CD4-positive, alpha-beta T cell treated with Interferon alpha-2 for 1 hour (primary cell): ENCODE measurements around the gene TNFSF9.
"Not testable (repeated sequence)": the region's sequence is repeated elsewhere in the genome, so short reads cannot be mapped to it uniquely, and the experiment has no call there.

Source experiments
- DNase-seq, 2 donors: peaks; one replicate each; pipeline ENCODE4 v3.0.0-alpha.2; 2020 to 2022

The TNFSF9 gene

DNA sequence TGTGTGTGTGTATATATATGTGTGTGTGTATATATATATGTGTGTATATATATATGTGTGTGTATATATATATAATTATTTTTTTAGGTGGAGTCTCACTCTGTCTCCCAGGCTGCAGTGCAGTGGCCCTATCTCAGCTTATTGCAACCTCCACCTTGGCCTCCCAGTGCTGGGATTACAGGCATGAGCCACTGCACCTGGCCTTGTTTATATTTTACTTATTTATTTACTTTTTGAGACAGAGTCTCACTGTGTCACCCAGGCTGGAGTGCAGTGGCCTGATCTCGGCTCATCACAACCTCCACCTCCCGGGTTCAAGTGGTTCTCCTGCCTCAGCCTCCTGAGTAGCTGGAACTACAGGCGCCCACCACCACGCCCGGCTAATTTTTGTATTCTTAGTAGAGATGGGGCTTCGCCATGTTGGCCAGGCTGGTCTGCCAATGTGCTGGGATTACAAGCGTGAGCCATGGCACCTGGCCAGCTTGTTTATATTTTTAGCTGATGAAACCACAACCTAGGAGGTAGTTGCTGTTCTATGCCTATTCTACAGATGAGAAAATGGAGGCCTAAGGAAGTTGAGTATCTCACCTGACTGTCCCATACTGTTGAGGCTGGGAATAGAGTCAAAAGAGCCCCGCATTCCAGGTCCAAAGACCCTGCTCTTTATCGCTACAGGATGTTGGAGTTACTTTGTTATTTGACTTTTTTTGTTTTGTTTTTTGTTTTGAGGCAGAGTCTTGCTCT lies 22.6 kb upstream of the TNFSF9 start:
- not testable (repeated sequence) for DNase-seq

DNA sequence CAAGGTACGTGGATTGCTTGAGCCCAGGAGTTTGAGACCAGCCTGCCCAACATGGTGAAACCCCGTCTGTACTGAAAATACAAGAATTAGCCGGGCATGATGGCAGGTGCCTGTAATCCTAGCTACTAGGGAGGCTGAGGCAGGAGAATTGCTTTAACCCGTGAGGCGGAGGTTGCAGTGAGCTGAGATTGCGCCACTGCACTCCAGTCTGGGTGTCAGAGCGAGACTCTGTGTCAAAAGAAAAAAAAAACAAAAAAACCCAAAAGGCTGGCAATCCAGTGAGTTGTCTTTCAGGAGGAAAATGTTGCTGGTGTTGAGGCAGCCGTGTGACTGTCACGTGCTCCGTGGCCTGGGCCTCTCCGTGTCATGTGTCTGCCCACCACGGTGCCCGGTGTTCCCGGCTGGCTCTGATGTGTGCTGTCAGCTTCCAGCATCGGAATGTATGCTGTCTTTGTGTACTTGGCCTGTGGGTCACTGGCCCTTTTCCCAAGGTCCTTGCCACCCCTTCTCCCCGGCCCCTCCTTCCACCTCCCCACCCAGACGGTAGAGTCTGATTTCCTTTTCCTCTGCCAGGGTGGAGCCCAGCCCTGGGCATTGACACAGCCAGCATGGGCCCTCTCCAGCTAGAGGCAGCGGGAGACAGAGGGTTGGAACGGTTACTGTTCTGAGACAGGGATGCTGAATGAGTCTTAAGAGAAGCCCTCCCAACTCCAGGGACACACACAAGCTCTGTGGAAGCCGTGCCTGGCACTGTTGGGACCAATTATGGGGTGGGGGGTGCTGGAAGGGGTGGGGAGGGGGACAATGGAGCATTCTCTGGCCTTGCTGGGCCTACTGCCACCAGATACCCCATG lies 21.5 kb upstream of the TNFSF9 start:
- DNase-seq = no peak

DNA sequence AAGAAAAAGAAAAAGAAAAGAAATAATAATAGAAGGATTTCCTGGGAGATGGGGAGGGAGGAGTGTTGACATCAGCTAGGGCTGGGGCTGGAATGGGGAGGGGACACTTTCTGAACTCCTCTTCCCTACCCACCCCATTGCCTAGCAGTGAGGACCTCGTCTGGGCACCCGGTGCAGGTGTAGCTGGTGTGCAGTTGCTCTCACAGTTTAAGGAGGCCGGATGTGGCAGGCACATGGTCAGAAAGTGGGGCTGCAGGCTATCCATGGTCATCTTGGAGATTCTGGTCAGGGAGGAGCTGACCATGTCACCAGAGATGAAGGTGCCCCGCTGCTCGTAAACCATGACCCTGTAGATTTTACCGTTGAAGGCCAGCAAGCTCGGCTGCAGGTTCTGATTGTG lies 20.2 kb upstream of the TNFSF9 start:
- DNase-seq = no peak

DNA sequence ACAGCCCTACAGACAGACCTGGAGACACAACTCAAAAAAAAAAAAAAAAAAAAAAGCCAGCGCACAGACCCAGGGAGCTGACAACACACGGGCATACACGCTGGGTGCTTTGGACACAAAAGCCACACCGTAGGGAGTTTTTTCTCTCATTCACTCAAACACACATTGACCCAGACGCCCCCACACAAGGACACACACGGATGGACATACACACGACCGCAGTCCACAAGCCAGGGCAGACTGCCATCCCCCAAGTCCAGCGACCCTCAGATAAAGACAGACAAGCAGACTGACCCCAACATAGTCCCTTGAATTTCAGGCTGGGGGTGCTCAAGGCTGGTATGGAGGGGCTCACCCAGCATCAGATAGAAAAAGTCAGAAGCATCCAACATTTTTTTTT lies 16.7 kb upstream of the TNFSF9 start:
- no peak for DNase-seq

DNA sequence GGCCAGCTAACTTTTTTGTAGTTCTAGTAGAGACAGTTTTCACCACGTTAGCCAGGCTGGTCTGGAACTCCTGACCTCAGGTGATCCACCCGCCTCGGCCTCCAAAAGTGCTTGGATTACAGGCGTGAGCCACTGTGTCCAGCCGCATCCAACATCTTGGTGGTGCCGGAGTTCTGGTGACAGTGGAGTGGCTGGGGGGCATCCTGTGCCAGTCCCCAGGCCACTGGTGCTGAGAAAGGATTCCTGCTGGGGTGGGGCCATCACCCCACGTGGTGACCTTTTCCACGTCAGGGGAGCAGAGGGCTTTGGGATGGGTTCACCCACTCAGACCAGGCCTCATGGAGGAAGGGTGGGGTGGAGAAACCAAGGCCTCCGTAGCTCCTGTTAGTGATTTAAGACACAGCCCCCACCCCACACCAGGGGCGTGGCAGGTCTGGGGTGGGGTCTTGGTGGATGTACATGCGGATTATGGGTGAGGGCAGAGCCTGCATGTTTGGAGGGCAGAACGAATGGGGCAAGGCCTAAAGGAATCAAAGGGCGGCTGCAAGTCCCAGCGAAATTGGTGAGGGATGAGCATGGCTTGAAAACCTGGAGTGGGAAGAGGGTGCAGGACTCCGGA lies 15.8 kb upstream of the TNFSF9 start:
- DNase-seq = no peak

DNA sequence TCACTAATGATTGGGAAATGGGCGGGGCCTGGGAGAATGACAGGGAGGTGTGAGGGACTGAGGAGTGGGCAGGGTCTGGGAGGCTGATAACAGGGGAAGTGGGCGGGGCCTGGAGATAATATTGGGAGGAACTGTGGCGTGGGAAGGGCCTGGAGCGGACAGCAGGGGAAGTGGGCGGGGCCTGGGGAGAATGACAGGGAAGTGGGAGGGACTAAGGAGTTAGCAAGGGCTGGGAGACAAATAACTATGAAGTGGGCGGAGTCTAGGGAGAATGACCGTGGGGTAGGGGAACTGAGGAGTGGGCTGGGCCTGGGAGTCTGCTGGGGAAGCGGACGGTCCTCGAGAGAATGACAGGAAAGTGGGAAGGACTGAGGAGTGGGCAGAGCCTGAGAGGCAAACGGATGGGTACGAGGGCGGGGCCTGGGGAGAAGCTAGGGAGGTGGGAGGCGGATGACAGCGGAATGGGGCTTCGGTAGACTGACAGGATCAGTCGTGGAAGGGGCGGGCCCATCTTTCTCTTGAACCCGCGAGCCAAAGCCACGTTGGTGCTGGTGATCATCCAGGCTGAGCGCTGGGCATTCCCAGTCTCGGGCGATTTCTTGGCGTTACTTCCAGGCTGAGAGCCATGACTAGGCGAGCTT lies 14.7 kb upstream of the TNFSF9 start:
- peak; percentile 80 to 84 for DNase-seq

DNA sequence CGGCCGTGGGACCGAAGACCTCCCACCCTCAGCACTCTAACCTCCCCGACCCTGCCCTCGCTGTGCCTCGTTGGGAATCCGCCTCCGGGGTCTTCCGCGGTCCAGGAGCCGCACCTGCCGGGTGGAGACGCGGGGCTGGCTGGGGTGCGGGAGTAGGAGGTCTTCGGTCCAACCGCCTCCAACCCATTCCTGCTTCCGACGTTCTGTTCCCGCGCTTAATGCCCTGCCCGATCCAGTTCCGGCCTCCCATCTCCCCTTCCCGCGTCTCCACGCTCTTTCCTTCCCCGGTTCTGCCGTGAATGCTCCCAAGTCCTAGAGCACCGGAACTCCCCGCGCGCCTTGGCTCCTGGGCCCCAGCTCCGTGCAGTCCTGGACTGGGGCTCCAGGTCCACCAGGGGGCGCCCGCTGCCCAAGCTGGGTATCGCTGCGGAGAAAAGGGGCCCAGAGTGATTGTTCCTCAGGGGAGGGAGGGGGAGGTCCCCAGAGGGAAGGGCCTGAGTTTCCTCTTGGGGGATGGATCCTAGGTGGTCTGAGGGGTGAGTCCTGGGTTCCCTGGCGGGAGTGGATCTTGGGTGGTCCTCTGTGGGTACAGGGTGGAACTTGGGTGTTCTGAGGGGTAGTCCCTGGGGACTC lies 14.1 kb upstream of the TNFSF9 start:
- peak; percentile 87 to 91 for DNase-seq

DNA sequence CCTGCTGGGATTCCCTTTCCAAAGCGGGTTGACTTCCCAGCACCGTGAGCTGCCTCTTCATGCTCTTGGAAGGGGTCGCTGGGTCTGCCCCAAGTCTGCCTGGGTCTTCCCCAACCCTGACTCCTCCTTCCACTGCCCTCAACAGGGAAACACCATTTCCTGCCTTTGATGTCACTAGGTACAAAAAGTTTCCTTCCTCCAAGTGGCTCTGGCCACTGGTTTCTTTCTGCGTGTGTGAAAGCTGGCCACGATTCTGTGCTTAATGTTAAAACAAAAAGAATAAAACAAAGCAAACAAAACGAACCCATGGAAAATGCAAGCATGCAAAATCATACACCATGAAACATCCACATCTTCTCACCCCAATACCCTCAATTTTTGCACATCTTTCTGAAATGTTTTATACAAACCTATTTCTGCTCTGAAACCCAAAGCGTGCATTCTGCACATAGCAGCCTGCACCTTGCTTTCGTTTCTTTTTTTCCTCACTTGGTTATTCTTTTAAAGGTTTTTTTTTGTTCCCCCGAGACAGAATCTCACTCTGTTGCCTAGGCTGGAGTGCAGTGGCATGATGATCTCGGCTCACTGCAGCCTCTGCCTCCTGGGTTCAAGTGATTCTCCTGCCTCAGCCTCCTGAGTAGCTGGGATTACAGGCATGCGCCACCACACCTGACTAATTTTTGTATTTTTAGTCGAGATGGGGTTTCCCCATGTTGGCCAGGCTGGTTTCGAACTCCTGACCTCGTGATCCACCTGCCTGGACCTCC lies 12.5 kb upstream of the TNFSF9 start:
- DNase-seq = peak; percentile 20 to 50

DNA sequence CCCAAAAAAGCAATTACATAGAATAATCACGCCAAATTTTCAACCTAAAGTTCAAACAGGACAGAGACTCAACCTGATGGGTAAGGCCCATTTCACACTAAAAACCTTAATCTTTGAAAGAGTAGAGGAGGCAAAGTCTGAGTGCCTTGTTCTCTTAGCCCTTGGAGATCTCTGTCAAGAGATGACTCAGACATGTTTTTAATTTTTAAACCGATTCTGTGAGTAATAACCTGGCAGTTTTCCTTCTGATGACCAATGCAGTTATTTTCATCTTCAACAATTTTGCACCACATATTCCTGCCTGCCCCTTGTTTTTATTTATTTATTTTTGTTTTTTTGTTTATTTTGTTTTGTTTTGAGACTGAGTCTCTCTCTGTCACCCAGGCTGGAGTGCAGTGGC lies 11.5 kb upstream of the TNFSF9 start:
- DNase-seq = no peak

DNA sequence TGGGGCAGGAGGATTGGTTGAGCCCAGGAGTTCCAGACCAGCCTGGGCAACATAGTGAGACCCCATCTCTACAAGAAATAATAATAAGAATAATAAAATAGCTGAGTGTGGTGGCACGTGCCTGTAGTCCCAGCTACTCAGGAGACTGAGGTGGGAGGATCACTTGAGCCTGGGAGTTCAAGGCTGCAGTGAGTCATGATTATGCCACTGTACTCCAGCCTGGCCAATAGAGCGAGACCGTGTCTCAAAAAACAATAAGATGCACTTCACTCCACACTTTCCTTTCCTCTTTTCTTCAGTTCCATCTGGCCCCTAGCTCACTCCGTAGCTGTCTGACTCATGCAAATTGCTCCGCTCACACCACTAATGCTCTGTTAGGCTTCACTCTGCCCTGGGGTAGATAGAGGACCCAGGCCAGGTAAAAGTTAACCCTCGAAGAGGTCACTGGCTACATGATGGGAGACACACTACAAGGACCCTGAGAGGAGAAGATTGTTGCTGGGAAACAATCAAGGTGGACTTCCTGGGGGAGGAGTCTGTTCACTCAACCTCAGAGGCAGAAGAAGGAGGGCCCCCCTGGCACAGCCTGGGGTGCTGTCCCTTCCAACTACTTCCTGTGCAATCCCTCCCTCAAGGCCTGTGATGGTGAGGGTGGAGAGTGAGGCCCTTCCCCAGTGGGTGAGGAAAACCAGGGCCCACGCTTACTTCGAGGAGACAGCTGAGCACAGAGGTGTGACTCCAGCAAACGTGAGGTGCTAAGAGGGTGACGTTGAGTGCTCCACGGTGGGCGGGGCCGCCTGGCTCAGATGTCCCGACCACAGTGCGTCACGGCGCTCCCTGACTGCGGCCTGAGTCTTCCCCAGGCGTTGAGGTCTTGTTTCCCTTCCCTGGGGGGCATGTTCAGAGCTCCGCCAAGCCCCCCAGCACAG lies 8.8 kb upstream of the TNFSF9 start:
- DNase-seq = peak; percentile 72 to 81

DNA sequence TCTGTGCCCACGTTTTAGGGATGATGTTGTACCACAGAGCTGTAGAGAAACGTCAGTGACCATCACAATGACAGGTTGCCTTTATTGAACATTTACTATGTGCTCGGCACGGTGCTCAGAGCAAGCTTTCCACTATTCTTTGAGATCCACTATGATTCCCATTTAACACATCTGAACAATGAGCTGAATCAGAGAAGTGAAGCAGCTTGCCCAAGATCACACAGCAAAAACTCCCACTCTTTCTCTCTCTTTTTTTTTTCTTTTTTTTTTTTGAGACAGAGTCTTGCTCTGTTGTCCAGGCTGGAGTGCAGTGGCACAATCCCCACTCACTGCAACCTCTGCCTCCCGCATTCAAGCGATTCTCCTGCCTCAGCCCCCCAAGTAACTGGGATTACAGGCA lies 8.1 kb upstream of the TNFSF9 start:
- no peak for DNase-seq

DNA sequence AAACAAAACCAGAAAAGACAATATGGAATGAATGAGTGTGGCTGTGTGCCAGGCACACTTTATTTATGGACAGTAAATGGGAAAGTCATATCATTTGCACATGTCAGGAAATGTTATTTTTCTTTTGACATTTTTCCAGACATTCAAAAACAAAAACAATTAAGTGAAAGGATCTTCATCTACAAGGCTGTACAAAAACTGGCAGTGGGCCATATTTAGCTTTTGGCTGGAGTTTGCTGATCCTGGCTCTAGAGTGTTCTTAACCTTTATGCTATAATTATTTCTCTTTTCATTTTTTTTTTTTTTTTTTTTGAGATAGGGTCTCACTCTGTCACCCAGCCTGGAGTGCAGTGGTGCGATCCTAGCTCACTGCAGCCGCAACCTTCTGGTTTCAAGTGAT lies 6.5 kb upstream of the TNFSF9 start:
- no peak for DNase-seq

DNA sequence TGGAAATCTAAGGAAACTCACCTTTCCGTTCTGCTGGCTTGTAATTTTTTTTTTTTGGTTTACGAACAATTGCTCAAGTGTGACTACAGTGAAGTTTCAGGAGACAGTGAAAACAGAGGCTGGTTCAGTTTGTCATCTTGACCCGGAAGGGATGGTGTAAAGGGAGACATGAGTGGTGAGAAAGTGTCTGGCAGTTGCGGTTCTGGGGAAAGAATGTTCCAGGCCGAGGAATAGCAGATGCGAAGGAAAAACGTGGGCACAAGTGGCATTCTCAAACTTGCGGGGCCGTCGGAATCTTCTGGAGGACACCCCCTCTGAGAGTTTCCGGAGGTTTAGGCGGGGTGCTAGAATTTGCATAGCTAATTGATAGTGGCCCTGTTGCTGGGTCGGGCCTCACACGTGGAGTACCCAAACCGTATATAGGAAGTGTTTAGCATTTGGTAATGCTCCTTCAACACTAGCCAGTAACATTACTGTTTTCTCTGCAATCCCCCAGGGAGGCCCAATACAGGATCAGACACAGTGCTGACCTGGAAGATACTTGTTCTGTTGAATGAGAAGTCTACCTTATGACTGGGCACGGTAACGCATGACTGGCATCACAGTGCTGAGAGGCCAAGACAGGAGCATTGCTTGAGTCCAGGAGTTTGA lies 2.8 kb upstream of the TNFSF9 start:
- peak; percentile 22 to 34 for DNase-seq

DNA sequence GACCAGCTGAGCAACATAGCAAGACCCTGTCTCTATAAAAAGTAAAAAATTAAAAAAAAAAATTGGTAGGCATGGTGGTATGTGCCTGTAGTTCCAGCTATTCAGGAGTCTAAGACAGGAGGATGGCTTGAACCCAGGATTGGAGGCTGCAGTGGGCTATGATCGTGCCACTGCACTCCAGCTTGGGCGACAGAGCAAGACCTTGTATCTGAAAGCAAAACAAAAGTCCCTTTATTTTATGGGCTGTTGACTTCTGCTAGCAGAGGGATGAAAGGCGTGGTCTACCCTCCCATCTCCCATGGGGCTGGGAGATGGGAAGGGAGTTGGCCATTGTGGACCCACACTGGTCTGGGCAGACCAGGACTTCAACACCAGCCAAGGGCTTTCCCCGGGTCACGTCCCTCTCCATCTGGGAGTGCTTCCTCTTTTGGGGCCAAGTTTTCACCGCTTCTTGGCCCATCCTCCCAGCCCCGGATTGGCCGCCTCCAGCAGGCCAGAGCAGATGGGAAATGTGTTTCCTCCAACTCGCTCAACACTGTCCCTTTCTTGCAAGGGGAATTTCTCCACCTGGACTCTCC lies 2.2 kb upstream of the TNFSF9 start:
- DNase-seq = peak in 1 of 2 donors; percentile 37

DNA sequence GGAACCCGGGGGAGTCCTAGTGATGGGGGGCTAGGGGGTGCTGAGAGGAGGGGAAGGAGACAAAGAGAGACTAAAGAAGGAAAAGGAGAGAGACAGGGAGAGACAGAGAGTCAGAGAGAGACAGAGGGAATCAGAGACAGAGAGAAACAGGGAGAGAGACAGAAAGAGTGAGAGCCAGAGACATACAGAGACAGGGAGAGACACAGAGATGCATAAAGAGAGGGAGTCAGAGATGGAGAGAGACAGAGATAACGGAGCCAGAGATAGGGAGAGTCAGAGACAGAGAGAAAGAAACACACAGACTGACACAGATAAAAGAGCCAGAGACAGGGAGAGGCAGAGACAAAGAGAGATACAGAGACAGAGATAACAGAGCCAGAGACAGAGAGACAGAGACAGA lies 1.5 kb upstream of the TNFSF9 start:
- no peak for DNase-seq

DNA sequence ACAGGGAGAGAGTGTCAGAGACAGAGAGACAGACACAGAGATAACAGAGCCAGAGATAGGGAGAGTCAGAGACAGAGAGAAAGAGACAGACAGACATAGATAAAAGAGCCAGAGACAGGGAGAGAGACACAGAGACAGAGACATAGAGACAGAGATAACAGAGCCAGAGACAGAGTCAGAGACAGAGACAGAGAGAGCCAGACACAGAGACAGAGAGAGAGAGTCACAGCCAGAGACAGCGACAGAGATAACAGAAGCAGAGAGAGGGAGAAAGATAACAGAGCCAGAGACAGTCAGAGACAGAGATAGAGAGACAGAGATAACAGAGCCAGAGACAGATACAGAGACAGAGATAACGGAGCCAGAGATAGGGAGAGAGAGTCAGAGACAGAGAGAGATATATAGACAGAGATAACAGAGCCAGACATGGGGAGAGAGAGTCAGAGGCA lies 865 bp upstream of the TNFSF9 start:
- DNase-seq = no peak

DNA sequence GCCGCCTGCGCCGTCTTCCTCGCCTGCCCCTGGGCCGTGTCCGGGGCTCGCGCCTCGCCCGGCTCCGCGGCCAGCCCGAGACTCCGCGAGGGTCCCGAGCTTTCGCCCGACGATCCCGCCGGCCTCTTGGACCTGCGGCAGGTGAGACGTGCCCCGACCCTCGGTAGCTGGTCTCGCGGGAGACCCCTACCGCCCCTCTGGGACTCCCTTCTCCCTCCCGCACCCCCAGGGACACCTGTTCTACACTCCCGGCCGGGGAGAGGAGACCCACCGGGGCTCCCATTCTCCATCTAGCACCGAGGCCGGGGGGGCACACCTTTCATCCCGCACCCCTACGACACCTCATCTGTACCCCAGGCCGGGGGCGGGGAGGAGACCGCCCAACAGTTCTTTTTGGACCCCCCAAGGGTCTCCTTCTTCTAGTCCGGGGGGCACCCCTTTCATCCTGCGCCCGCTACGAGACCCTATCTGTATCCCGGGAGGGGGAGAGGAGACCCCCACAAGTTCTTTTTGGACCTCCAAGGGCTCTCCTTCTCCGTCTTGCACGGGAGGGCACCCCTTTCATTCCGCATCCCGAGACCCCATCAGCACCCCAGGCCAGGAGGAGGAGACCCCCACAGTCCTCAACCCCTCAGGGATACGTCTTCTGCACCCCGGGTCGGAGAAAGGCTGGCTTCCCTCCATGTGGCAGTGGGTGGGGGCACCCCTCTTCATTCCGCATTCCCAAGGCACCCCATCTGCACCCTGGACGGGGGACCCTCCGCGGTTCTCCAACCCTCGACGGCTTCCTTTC lies 533 bp downstream of the TNFSF9 start:
- no peak for DNase-seq

DNA sequence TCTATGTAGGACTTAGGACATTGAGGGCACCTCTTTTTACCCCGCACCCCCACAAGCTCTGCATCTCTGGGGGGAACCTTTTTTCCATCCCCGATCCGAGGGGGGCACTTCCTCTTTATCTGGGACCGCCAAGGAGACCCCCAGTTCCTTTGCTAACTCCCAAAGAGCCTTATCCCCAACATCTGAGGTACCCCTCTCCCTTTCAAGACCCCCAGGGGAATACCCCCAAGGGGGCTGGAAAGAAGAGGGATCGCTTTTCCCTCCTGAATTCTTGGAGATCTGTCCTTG lies 1.1 kb downstream of the TNFSF9 start:
- no peak for DNase-seq
